GM12878 (cell line): ENCODE data around the gene KCTD14.

Experiments
- NR2C1 ChIP-seq: fragments of 450-650 bp; IDR thresholded peaks from 2 replicates; pipeline ENCODE4 v1.6.1; 2017; ENCODE audit warnings: antibody characterized with exemption, mild to moderate bottlenecking, moderate library complexity
- TF ChIP-seq, protein P1 (sequence below): fragments of 150-350 bp; IDR thresholded peaks from 2 replicates; pipeline ENCODE4 v1.6.1; 2014; ENCODE audit warnings: mild to moderate bottlenecking, low read depth, low read length
- TF ChIP-seq, protein P2 (sequence below): fragments of 450-650 bp; IDR thresholded peaks from 2 replicates; pipeline ENCODE4 v1.6.1; 2014; ENCODE audit warnings: mild to moderate bottlenecking

DNA sequence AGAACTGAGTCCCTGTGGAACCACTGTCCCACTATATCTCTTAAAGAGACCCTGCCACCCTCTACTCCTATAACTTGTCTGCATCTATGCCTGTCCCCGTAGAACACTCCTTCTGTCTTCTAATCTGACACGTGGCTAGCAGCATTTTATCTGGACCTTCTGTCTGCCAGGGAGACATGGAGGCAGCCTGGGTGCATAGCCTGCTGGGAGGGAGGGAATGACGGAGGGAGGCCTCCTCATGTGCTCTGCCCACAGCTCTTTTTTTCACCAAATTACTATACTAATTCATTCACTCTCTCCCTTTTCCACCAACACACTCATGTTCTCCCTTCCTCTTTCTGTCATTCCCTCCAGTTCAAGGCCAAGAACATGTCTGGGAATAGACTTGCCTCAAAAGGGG is 33.0 kb upstream of the KCTD14 start:
- TF ChIP-seq, protein P1, sequence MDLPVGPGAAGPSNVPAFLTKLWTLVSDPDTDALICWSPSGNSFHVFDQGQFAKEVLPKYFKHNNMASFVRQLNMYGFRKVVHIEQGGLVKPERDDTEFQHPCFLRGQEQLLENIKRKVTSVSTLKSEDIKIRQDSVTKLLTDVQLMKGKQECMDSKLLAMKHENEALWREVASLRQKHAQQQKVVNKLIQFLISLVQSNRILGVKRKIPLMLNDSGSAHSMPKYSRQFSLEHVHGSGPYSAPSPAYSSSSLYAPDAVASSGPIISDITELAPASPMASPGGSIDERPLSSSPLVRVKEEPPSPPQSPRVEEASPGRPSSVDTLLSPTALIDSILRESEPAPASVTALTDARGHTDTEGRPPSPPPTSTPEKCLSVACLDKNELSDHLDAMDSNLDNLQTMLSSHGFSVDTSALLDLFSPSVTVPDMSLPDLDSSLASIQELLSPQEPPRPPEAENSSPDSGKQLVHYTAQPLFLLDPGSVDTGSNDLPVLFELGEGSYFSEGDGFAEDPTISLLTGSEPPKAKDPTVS = no peak
- TF ChIP-seq NR2C1 = no peak
- TF ChIP-seq, protein P2, sequence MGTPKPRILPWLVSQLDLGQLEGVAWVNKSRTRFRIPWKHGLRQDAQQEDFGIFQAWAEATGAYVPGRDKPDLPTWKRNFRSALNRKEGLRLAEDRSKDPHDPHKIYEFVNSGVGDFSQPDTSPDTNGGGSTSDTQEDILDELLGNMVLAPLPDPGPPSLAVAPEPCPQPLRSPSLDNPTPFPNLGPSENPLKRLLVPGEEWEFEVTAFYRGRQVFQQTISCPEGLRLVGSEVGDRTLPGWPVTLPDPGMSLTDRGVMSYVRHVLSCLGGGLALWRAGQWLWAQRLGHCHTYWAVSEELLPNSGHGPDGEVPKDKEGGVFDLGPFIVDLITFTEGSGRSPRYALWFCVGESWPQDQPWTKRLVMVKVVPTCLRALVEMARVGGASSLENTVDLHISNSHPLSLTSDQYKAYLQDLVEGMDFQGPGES = no peak
